IMR-90 (cell line): Measurements from ENCODE around the gene GTF2F1. TPM values are rescaled to one million over a fixed set of nuclear protein-coding genes. Genes with fewer than 3 reads are reported as not detected.

Source experiments
- ATAC-seq: fragments of 200-7000 bp; cut with Tn5 transposase; 2 replicates; pipeline ENCODE4 v1.9.1; 2020; ENCODE audit warnings: low read depth, mild to moderate bottlenecking, moderate library complexity
- BruUV-seq: library from RNA; stranded (reverse); fragments of 400-500 nt; replicated peaks from 2 replicates; lab custom pipeline; 2021; lab: Mats Ljungman, UMichigan
- CTCF ChIA-PET: fragments of 300-600 bp; formaldehyde crosslinking; extraction: SDS; loops from one replicate; lab custom pipeline; 2021; ENCODE audit warnings: antibody characterized with exemption; lab: Yijun Ruan, JAX
- POLR2A ChIA-PET: fragments of 300-600 bp; sonication (Branson Sonifier 250); formaldehyde crosslinking; loops from one replicate; lab custom pipeline; 2022; ENCODE audit warnings: antibody characterized with exemption; ENCODE audit not compliant: unreplicated experiment; lab: Charles Lee
- DNase-seq: peaks from one replicate; pipeline ENCODE4 v3.0.0; 2013
- H2AFZ ChIP-seq: replicated peaks from 2 replicates; pipeline ENCODE3; 2013; ENCODE audit warnings: low read length, mild to moderate bottlenecking; ENCODE audit not compliant: poor library complexity
- H2AK5ac ChIP-seq: 2 replicates; pipeline ENCODE4 v1.6.1; 2013; ENCODE audit warnings: low read depth, low read length, inconsistent platforms
- H2AK9ac ChIP-seq: replicated peaks from 2 replicates; pipeline ENCODE3; 2013; ENCODE audit warnings: mild to moderate bottlenecking, low read depth, low read length, moderate library complexity; ENCODE audit not compliant: poor library complexity
- H2BK120ac ChIP-seq: 2 replicates; pipeline ENCODE4 v1.6.1; 2013; ENCODE audit warnings: low read depth, low read length, inconsistent platforms
- H2BK15ac ChIP-seq: 3 replicates; pipeline ENCODE4 v1.6.1; 2013; ENCODE audit warnings: low read depth, low read length, inconsistent platforms
- H2BK20ac ChIP-seq: 2 replicates; pipeline ENCODE4 v1.6.1; 2013; ENCODE audit warnings: low read depth, mild to moderate bottlenecking, inconsistent platforms, low read length, moderate library complexity
- H2BK5ac ChIP-seq: 2 replicates; pipeline ENCODE4 v1.6.1; 2013; ENCODE audit warnings: mild to moderate bottlenecking, low read depth, low read length, inconsistent platforms; ENCODE audit not compliant: poor library complexity, severe bottlenecking
- H3K14ac ChIP-seq: replicated peaks from 2 replicates; pipeline ENCODE4 v1.6.1; 2013; ENCODE audit warnings: low read depth, low read length, inconsistent platforms
- H3K18ac ChIP-seq: 2 replicates; pipeline ENCODE4 v1.6.1; 2013; ENCODE audit warnings: low read depth, low read length, control low read depth
- H3K23ac ChIP-seq: 2 replicates; pipeline ENCODE4 v1.6.1; 2013; ENCODE audit warnings: low read depth, low read length, inconsistent platforms
- H3K27ac ChIP-seq: 2 replicates; pipeline ENCODE4 v1.5.1; 2013; ENCODE audit warnings: mild to moderate bottlenecking, control low read depth, low read length; ENCODE audit not compliant: insufficient read depth
- H3K27me3 ChIP-seq: 2 replicates; pipeline ENCODE4 v1.6.1; 2013; ENCODE audit warnings: low read length; ENCODE audit not compliant: control insufficient read depth, insufficient read depth
- H3K36me3 ChIP-seq: 2 replicates; pipeline ENCODE4 v1.6.1; 2013; ENCODE audit warnings: low read length, mixed read lengths; ENCODE audit not compliant: control insufficient read depth, insufficient read depth
- H3K4ac ChIP-seq: 2 replicates; pipeline ENCODE4 v1.6.1; 2013; ENCODE audit warnings: low read depth, low read length, inconsistent platforms
- H3K4me1 ChIP-seq: 2 replicates; pipeline ENCODE4 v1.6.1; 2013; ENCODE audit warnings: low read length, mixed read lengths; ENCODE audit not compliant: control insufficient read depth, insufficient read depth
- H3K4me2 ChIP-seq: 2 replicates; pipeline ENCODE4 v1.6.1; 2013; ENCODE audit warnings: low read depth, mild to moderate bottlenecking, control low read depth, low read length, moderate library complexity
- H3K4me3 ChIP-seq: 2 replicates; pipeline ENCODE4 v1.5.1; 2013; ENCODE audit warnings: low read depth, mild to moderate bottlenecking, control low read depth, low read length, moderate library complexity; ENCODE audit not compliant: insufficient read depth
- H3K56ac ChIP-seq: 2 replicates; pipeline ENCODE4 v1.6.1; 2013; ENCODE audit warnings: low read length, inconsistent platforms; ENCODE audit not compliant: insufficient read depth; ENCODE audit errors: extremely low read depth
- H3K79me1 ChIP-seq, 2 experiments: 2 replicates each; pipeline ENCODE4 v1.6.1; 2013; ENCODE audit warnings: low read length in 2 of 2, inconsistent platforms in 1 of 2, low read depth in 1 of 2
- H3K9ac ChIP-seq: 2 replicates; pipeline ENCODE4 v1.6.1; 2013; ENCODE audit warnings: low read depth, low read length, control low read depth
- H3K9me1 ChIP-seq: 2 replicates; pipeline ENCODE4 v1.6.1; 2013; ENCODE audit warnings: low read length, inconsistent platforms; ENCODE audit not compliant: insufficient read depth
- H3K9me3 ChIP-seq: 2 replicates; pipeline ENCODE4 v1.6.1; 2013; ENCODE audit warnings: low read length; ENCODE audit not compliant: control insufficient read depth, insufficient read depth
- H4K20me1 ChIP-seq: 2 replicates; pipeline ENCODE4 v1.6.1; 2013; ENCODE audit warnings: low read length, inconsistent platforms; ENCODE audit not compliant: insufficient read depth
- H4K5ac ChIP-seq: 2 replicates; pipeline ENCODE4 v1.6.1; 2013; ENCODE audit warnings: mild to moderate bottlenecking, low read depth, low read length, control low read depth
- H4K8ac ChIP-seq, 2 experiments: 2 replicates each; pipeline ENCODE4 v1.6.1; 2013; ENCODE audit warnings: low read depth in 2 of 2, low read length in 2 of 2, control low read depth in 1 of 2, inconsistent platforms in 1 of 2
- H4K91ac ChIP-seq: 2 replicates; pipeline ENCODE4 v1.6.1; 2013; ENCODE audit warnings: low read depth, low read length, inconsistent platforms; ENCODE audit not compliant: insufficient read depth
- FOS ChIP-seq: fragments of 150-350 bp; IDR thresholded peaks from 2 replicates; pipeline ENCODE4 v1.6.1; 2016; ENCODE audit warnings: low read depth, low read length
- NFE2L2 ChIP-seq: fragments of 150-350 bp; IDR thresholded peaks from 2 replicates; pipeline ENCODE4 v1.6.1; 2016; ENCODE audit warnings: low read depth, mild to moderate bottlenecking, low read length
- POLR2A ChIP-seq: IDR thresholded peaks from 2 replicates; pipeline ENCODE4 v1.6.1; 2012; ENCODE audit warnings: mild to moderate bottlenecking, low read depth, low read length
- RAD21 ChIP-seq: IDR thresholded peaks from 2 replicates; pipeline ENCODE4 v1.6.1; 2012; ENCODE audit warnings: low read length, improper control_type of control experiment
- WGBS, 2 experiments: methylation state at CpG; one replicate each; pipeline versions ENCODE4 v1.1.5 to v1.1.7; 2013; ENCODE audit warnings: missing lambda C conversion rate in 2 of 2; ENCODE audit not compliant: insufficient read length in 1 of 2; ENCODE audit errors: extremely low coverage in 2 of 2; 5-methylcytosine and 5-hydroxymethylcytosine counted together
- dilution Hi-C: fragments of 300-500 bp; cut with HindIII; formaldehyde crosslinking; loops from one replicate; pipeline ENCODE4 v1.14.3; 2018; ENCODE audit warnings: low sequenced_read_pairs; ENCODE audit not compliant: unreplicated experiment
- in situ Hi-C: fragments of 300-500 bp; cut with MboI; formaldehyde crosslinking; loops from 3 replicates; pipeline ENCODE4 v1.14.3; 2019; ENCODE audit warnings: low sequenced_read_pairs, inconsistent platforms, mixed read lengths
- intact Hi-C: fragments of 100-400 bp; cut with micrococcal nuclease; formaldehyde crosslinking; loops from 2 replicates; pipeline ENCODE4 v1.10.0; 2022
- polyA plus RNA-seq, 3 experiments: library from polyadenylated mRNA; depleted of rRNA; stranded (reverse); fragments of >200 nt; gene quantifications; 2 replicates each; pipeline ENCODE4 v1.2.3, GENCODE V29; 2012; ENCODE audit warnings: low replicate concordance in 1 of 3
- total RNA-seq: library from RNA; depleted of rRNA; stranded (reverse); fragments of >200 nt; gene quantifications from 2 replicates; pipeline ENCODE4 v1.2.3, GENCODE V29; 2012

GTF2F1 gene
- total and polyA plus RNA-seq, 2 of the 4 experiments (the other 2 are of a cell fraction): 43.7 to 51.4 TPM

- no peak for TF ChIP-seq NFE2L2
- no peak for TF ChIP-seq POLR2A
- TF ChIP-seq RAD21: no peak
- no peak for TF ChIP-seq FOS
- peak overlapping the region; percentile 69 for H3K27ac ChIP-seq
- peak overlapping the region; percentile 20; the same call in 1 of the 3 replicates for H2BK15ac ChIP-seq
- H3K36me3 ChIP-seq: peaks cover 3% of the 10 kb centered on the region; the same call in 1 of the 2 replicates
- POLR2A ChIA-PET: no interaction called here
- H3K27me3 ChIP-seq: no peaks in the 10 kb centered on the region
- H2AFZ ChIP-seq: peak overlapping the region; percentile 97
- H3K4me3 ChIP-seq: peak overlapping the region; percentile 51
- H2AK9ac ChIP-seq: peak overlapping the region; percentile 100
- no peak overlapping the region for H2BK120ac ChIP-seq
- 0 out of 2 replicates have a peak overlapping the region, but pooled peaks have one; percentile 10 for H2BK20ac ChIP-seq
- H3K4ac ChIP-seq: peak overlapping the region; percentile 88
- peak overlapping the region; percentile 98 for H2AK5ac ChIP-seq
- peak overlapping the region; percentile 71; the same call in 1 of the 2 replicates for H3K23ac ChIP-seq
- H3K56ac ChIP-seq: peak overlapping the region; percentile 10; the same call in 1 of the 2 replicates
- 40% methylated on average over 1 of the region's 5 CpGs; no CpG with 5 or more reads in 1 of the 2 experiments for WGBS, 2 experiments
- no peaks in the 10 kb centered on the region for H3K9me3 ChIP-seq
- dilution Hi-C loops (no loop called here), in situ Hi-C loops (no loop called here), intact Hi-C loops (loop anchor here (1.0 to 2.0 kb wide), 2 partner anchors 20 to 363 kb away; partner anchors contain the start of genes GPR108 and GTF2F1)
- peak overlapping the region; percentile 65 for H2BK5ac ChIP-seq
- DNase-seq: no peak
- peaks cover 7 to 14% of the 10 kb centered on the region in 2 experiments; a peak in 3 of 4 replicates for H3K79me1 ChIP-seq
- H3K9me1 ChIP-seq: peaks cover 13% of the 10 kb centered on the region
- H4K8ac ChIP-seq: peak overlapping the region; percentile 89 to 94
- no TSS peak for BruUV-seq
- H4K91ac ChIP-seq: peak overlapping the region; percentile 57
- no peaks in the 10 kb centered on the region for H4K20me1 ChIP-seq
- no peak for ATAC-seq
- peak overlapping the region; percentile 49 for H3K9ac ChIP-seq
- H3K14ac ChIP-seq: peak overlapping the region; percentile 95
- CTCF ChIA-PET: no interaction called here
- H4K5ac ChIP-seq: peak overlapping the region; percentile 52
- peak overlapping the region; percentile 88 for H3K4me2 ChIP-seq
- peak overlapping the region; percentile 5; the same call in 1 of the 2 replicates for H3K18ac ChIP-seq
- H3K4me1 ChIP-seq: peaks cover 11% of the 10 kb centered on the region
These were observed 19.2 kb downstream of the GTF2F1 start for GRCh38 chr19:6373813-6374108.
